ENCODE data around the gene MGAM2. TPM values are rescaled to one million over a fixed set of nuclear protein-coding genes. Genes with fewer than 3 reads are reported as not detected.

Gene MGAM2
- total RNA-seq, 2 experiments from 2014 or later = not detected

- no peaks in the 10 kb centered on the region for H3K9me2 ChIP-seq (ENCODE audit: insufficient read depth, low read length)
- no peak overlapping the region for H2AFZ ChIP-seq (ENCODE audit: low read length)
- H3K4me3 ChIP-seq (ENCODE audit: low read depth, low read length, poor library complexity, severe bottlenecking) = no peak overlapping the region
- H3K4me1 ChIP-seq (ENCODE audit: insufficient read depth, low read length, poor library complexity, severe bottlenecking) = no peaks in the 10 kb centered on the region
- no peak for DNase-seq (ENCODE audit: low spot score)
- CTCF ChIA-PET (ENCODE audit: unreplicated experiment) = no interaction called here
- BruUV-seq (replicated peaks) = no TSS peak
- no peaks in the 10 kb centered on the region for H3K79me2 ChIP-seq (ENCODE audit: insufficient read depth, low read depth, low read length)
- no peak overlapping the region for H3K4me2 ChIP-seq (ENCODE audit: low read length)
- TF ChIP-seq CTCF (conservative IDR thresholded peaks at IDR 0.05; ENCODE audit: low read length) (no peak), EZH2phosphoT487 (IDR thresholded peaks at IDR 0.05; ENCODE audit: borderline replicate concordance, low read depth, low read length) (no peak)
- no peaks in the 10 kb centered on the region for H3K36me3 ChIP-seq (ENCODE audit: insufficient read depth, low read length)
- H4K20me1 ChIP-seq (ENCODE audit: insufficient read depth, low read length) = no peaks in the 10 kb centered on the region
- H3K9me3 ChIP-seq (ENCODE audit: low read length) = no peaks in the 10 kb centered on the region
- intact Hi-C loops (cut with micrococcal nuclease; ENCODE audit: unreplicated experiment) = no loop called here
- H3K27ac ChIP-seq (ENCODE audit: low read depth, low read length, poor library complexity, severe bottlenecking) = no peak overlapping the region
- POLR2A ChIA-PET = no interaction called here
Observed at GRCh38 chr7:142150869-142151268, 39.4 kb downstream of the MGAM2 start.

DNA sequence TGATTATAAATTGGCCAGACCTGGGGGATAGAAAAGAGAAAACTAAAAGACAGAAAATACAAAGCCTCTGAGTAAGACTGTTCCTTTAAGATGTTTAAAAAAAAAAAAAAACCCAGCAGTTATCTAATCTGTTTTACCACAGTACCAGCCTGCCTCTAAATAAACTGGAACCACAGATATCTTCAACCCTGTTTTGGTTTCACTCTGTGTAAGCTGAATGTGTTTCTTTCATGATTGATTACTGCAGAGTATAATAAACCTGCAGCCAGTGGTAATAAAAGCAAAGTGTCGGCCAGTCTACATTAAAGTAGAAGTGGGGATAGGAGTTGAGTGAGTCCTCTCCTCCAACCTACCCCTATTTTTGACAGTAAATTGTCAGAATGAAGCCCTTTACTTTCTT is 40.6 kb downstream of the MGAM2 start:
- no peaks in the 10 kb centered on the region for H3K4me1 ChIP-seq (ENCODE audit: insufficient read depth, low read length, poor library complexity, severe bottlenecking)
- H3K79me2 ChIP-seq (ENCODE audit: insufficient read depth, low read depth, low read length) = no peaks in the 10 kb centered on the region
- H2AFZ ChIP-seq (ENCODE audit: low read length) = no peak overlapping the region
- DNase-seq (ENCODE audit: low spot score) = no peak
- intact Hi-C loops (cut with micrococcal nuclease; ENCODE audit: unreplicated experiment) = no loop called here
- TF ChIP-seq CTCF (conservative IDR thresholded peaks at IDR 0.05; ENCODE audit: low read length) = no peak
- no peak for TF ChIP-seq EZH2phosphoT487 (IDR thresholded peaks at IDR 0.05; ENCODE audit: borderline replicate concordance, low read depth, low read length)
- no peaks in the 10 kb centered on the region for H3K9me2 ChIP-seq (ENCODE audit: insufficient read depth, low read length)
- no peaks in the 10 kb centered on the region for H3K36me3 ChIP-seq (ENCODE audit: insufficient read depth, low read length)
- H4K20me1 ChIP-seq (ENCODE audit: insufficient read depth, low read length) = no peaks in the 10 kb centered on the region
- ChIA-PET POLR2A (interaction anchor here (0.6 kb wide), 1 partner anchor 18 kb away, joined by 3 read pairs; no protein-coding TSS in a partner anchor), CTCF (ENCODE audit: unreplicated experiment) (no interaction called here)
- no peaks in the 10 kb centered on the region for H3K9me3 ChIP-seq (ENCODE audit: low read length)
- no TSS peak for BruUV-seq (replicated peaks)
- H3K27ac ChIP-seq (ENCODE audit: low read depth, low read length, poor library complexity, severe bottlenecking) = no peak overlapping the region
- H3K4me3 ChIP-seq (ENCODE audit: low read depth, low read length, poor library complexity, severe bottlenecking) = no peak overlapping the region
- H3K4me2 ChIP-seq (ENCODE audit: low read length) = no peak overlapping the region

- CTCF ChIA-PET (ENCODE audit: unreplicated experiment) = no interaction called here
Observed at GRCh38 chr7:142153400-142153799, 41.9 kb downstream of the MGAM2 start.

More at GRCh38 chr7:142153400-142153799, 41.9 kb downstream of the MGAM2 start:
- TF ChIP-seq EZH2phosphoT487 (IDR thresholded peaks at IDR 0.05; ENCODE audit: borderline replicate concordance, low read depth, low read length) (no peak), CTCF (conservative IDR thresholded peaks at IDR 0.05; ENCODE audit: low read length) (peak; percentile 39; the same call in 1 of the 2 replicates)
- H3K9me2 ChIP-seq (ENCODE audit: insufficient read depth, low read length) = no peaks in the 10 kb centered on the region
- H4K20me1 ChIP-seq (ENCODE audit: insufficient read depth, low read length) = no peaks in the 10 kb centered on the region
- no peak overlapping the region for H3K4me3 ChIP-seq (ENCODE audit: low read depth, low read length, poor library complexity, severe bottlenecking)
- H3K4me1 ChIP-seq (ENCODE audit: insufficient read depth, low read length, poor library complexity, severe bottlenecking) = no peaks in the 10 kb centered on the region
- no peaks in the 10 kb centered on the region for H3K79me2 ChIP-seq (ENCODE audit: insufficient read depth, low read depth, low read length)
- no peak overlapping the region for H3K27ac ChIP-seq (ENCODE audit: low read depth, low read length, poor library complexity, severe bottlenecking)
- BruUV-seq (replicated peaks) = no TSS peak
- H3K9me3 ChIP-seq (ENCODE audit: low read length) = no peaks in the 10 kb centered on the region
- no peak for DNase-seq (ENCODE audit: low spot score)
- no peak overlapping the region for H3K4me2 ChIP-seq (ENCODE audit: low read length)
- POLR2A ChIA-PET = no interaction called here
- no peaks in the 10 kb centered on the region for H3K36me3 ChIP-seq (ENCODE audit: insufficient read depth, low read length)
- no peak overlapping the region for H2AFZ ChIP-seq (ENCODE audit: low read length)
- intact Hi-C loops (cut with micrococcal nuclease; ENCODE audit: unreplicated experiment) = no loop called here
